Measurements from ENCODE around the gene RAD21L1. TPM values are rescaled to one million over a fixed set of nuclear protein-coding genes. Genes with fewer than 3 reads are reported as not detected.

The RAD21L1 gene
- total RNA-seq, 3 donors from 2014 or later = not detected

GRCh38 chr20:1182106-1182505 is 43.7 kb upstream of the RAD21L1 start:
- ATAC-seq (no peak), DNase-seq (no peak)
- no peak for TF ChIP-seq CTCF (IDR thresholded peaks at IDR 0.05)
- H3K36me3 ChIP-seq (ENCODE audit: low read depth) = no peaks in the 10 kb centered on the region
- H3K9me3 ChIP-seq = no peaks in the 10 kb centered on the region
- intact Hi-C loops (cut with DNase I, micrococcal nuclease) = no loop called here
- H3K4me1 ChIP-seq (ENCODE audit: low read depth) = peaks cover 7% of the 10 kb centered on the region
- H3K4me3 ChIP-seq = no peak overlapping the region

GRCh38 chr20:1183153-1183552 is 42.7 kb upstream of the RAD21L1 start:
- Histone ChIP-seq H3K9me3 (no peaks in the 10 kb centered on the region), H3K36me3 (ENCODE audit: low read depth) (no peaks in the 10 kb centered on the region), H3K4me1 (ENCODE audit: low read depth) (peaks cover 13% of the 10 kb centered on the region), H3K4me3 (no peak overlapping the region)
- no peak for TF ChIP-seq CTCF (IDR thresholded peaks at IDR 0.05)
- no peak for ATAC-seq
- intact Hi-C loops (cut with DNase I, micrococcal nuclease) = no loop called here
- DNase-seq = no peak

- DNase-seq (no peak), ATAC-seq (no peak)
- H3K36me3 ChIP-seq (ENCODE audit: low read depth) = no peaks in the 10 kb centered on the region
- H3K4me3 ChIP-seq = no peak overlapping the region
- peaks cover 13% of the 10 kb centered on the region for H3K4me1 ChIP-seq (ENCODE audit: low read depth)
- intact Hi-C loops (cut with DNase I, micrococcal nuclease) = no loop called here
- H3K9me3 ChIP-seq = no peaks in the 10 kb centered on the region
- no peak for TF ChIP-seq CTCF (IDR thresholded peaks at IDR 0.05)
These were observed 41.6 kb upstream of the RAD21L1 start for GRCh38 chr20:1184260-1184637.

GRCh38 chr20:1184638-1185315 is 41.1 kb upstream of the RAD21L1 start, which contains the start of gene TMEM74B:
TMEM74B (minus strand) TSS chr20:1184981; CDS start chr20:1183801, 1,180 bp downstream.
- Histone ChIP-seq H3K4me3 (no peak within 1 kb of the TSS), H3K36me3 (ENCODE audit: low read depth) (no peaks in the 10 kb centered on the region), H3K4me1 (ENCODE audit: low read depth) (peaks cover 13% of the 10 kb centered on the region), H3K9me3 (no peaks in the 10 kb centered on the region)
- ATAC-seq (peak; percentile 10), DNase-seq (no peak)
- intact Hi-C loops (cut with DNase I, micrococcal nuclease) = no loop called here
- no peak for TF ChIP-seq CTCF (IDR thresholded peaks at IDR 0.05)

- Histone ChIP-seq H3K9me3 (no peaks in the 10 kb centered on the region), H3K36me3 (ENCODE audit: low read depth) (no peaks in the 10 kb centered on the region), H3K4me3 (no peak overlapping the region), H3K4me1 (ENCODE audit: low read depth) (peaks cover 13% of the 10 kb centered on the region)
- intact Hi-C loops (cut with DNase I, micrococcal nuclease) = no loop called here
- DNase-seq (peak in 1 of 3 donors; percentile 39), ATAC-seq (peak; percentile 26)
- no peak for TF ChIP-seq CTCF (IDR thresholded peaks at IDR 0.05)
These were observed 40.5 kb upstream of the RAD21L1 start for GRCh38 chr20:1185316-1185741.

Data from mucosa of descending colon (tissue), 3 donors.